ENCODE results near the gene OR2B6.

The OR2B6 gene

GRCh38 chr6:28000351-28001045, 43.5 kb downstream of the OR2B6 start:
- H3K36me3 ChIP-seq (ENCODE audit: control insufficient read depth, insufficient read depth, low read length, severe bottlenecking), result no peaks in the 10 kb centered on the region
- H3K4me3 ChIP-seq (ENCODE audit: low read length), result no peak overlapping the region
- no peaks in the 10 kb centered on the region for H3K9me3 ChIP-seq (ENCODE audit: control insufficient read depth, low read length)
- H3K9ac ChIP-seq (ENCODE audit: low read length), result no peak overlapping the region
- no peak for DNase-seq (ENCODE audit: low read depth)
- H3K27me3 ChIP-seq (replicated peaks; ENCODE audit: control insufficient read depth, insufficient read depth, low read length), result no peaks in the 10 kb centered on the region
- H3K4me1 ChIP-seq (ENCODE audit: control insufficient read depth, insufficient read depth, low read length), result no peaks in the 10 kb centered on the region

GRCh38 chr6:28001351-28001750, 44.3 kb downstream of the OR2B6 start:
- Histone ChIP-seq H3K4me1 (ENCODE audit: control insufficient read depth, insufficient read depth, low read length) (no peaks in the 10 kb centered on the region), H3K9me3 (ENCODE audit: control insufficient read depth, low read length) (no peaks in the 10 kb centered on the region), H3K27me3 (replicated peaks; ENCODE audit: control insufficient read depth, insufficient read depth, low read length) (no peaks in the 10 kb centered on the region), H3K36me3 (ENCODE audit: control insufficient read depth, insufficient read depth, low read length, severe bottlenecking) (no peaks in the 10 kb centered on the region), H3K4me3 (ENCODE audit: low read length) (no peak overlapping the region), H3K9ac (ENCODE audit: low read length) (no peak overlapping the region)
- DNase-seq (ENCODE audit: low read depth), result no peak

GRCh38 chr6:28001751-28002150, 44.7 kb downstream of the OR2B6 start:
- H3K27me3 ChIP-seq (replicated peaks; ENCODE audit: control insufficient read depth, insufficient read depth, low read length), result no peaks in the 10 kb centered on the region
- H3K4me1 ChIP-seq (ENCODE audit: control insufficient read depth, insufficient read depth, low read length), result no peaks in the 10 kb centered on the region
- no peaks in the 10 kb centered on the region for H3K9me3 ChIP-seq (ENCODE audit: control insufficient read depth, low read length)
- no peaks in the 10 kb centered on the region for H3K36me3 ChIP-seq (ENCODE audit: control insufficient read depth, insufficient read depth, low read length, severe bottlenecking)
- DNase-seq (ENCODE audit: low read depth), result no peak
- no peak overlapping the region for H3K4me3 ChIP-seq (ENCODE audit: low read length)
- no peak overlapping the region for H3K9ac ChIP-seq (ENCODE audit: low read length)

- Histone ChIP-seq H3K36me3 (ENCODE audit: control insufficient read depth, insufficient read depth, low read length, severe bottlenecking) (no peaks in the 10 kb centered on the region), H3K9me3 (ENCODE audit: control insufficient read depth, low read length) (no peaks in the 10 kb centered on the region), H3K9ac (ENCODE audit: low read length) (no peak overlapping the region), H3K4me1 (ENCODE audit: control insufficient read depth, insufficient read depth, low read length) (no peaks in the 10 kb centered on the region), H3K27me3 (replicated peaks; ENCODE audit: control insufficient read depth, insufficient read depth, low read length) (no peaks in the 10 kb centered on the region), H3K4me3 (ENCODE audit: low read length) (no peak overlapping the region)
- no peak for DNase-seq (ENCODE audit: low read depth)
These were observed 45.1 kb downstream of the OR2B6 start for GRCh38 chr6:28002161-28002560.

- Histone ChIP-seq H3K27me3 (replicated peaks; ENCODE audit: control insufficient read depth, insufficient read depth, low read length) (no peaks in the 10 kb centered on the region), H3K4me1 (ENCODE audit: control insufficient read depth, insufficient read depth, low read length) (no peaks in the 10 kb centered on the region), H3K4me3 (ENCODE audit: low read length) (no peak overlapping the region), H3K36me3 (ENCODE audit: control insufficient read depth, insufficient read depth, low read length, severe bottlenecking) (no peaks in the 10 kb centered on the region), H3K9me3 (ENCODE audit: control insufficient read depth, low read length) (no peaks in the 10 kb centered on the region), H3K9ac (ENCODE audit: low read length) (no peak overlapping the region)
- DNase-seq (ENCODE audit: low read depth), result no peak
These were observed 46.0 kb downstream of the OR2B6 start for GRCh38 chr6:28003059-28003458.

GRCh38 chr6:28003661-28004060, 46.6 kb downstream of the OR2B6 start:
- H3K36me3 ChIP-seq (ENCODE audit: control insufficient read depth, insufficient read depth, low read length, severe bottlenecking), result no peaks in the 10 kb centered on the region
- H3K4me3 ChIP-seq (ENCODE audit: low read length), result no peak overlapping the region
- no peak overlapping the region for H3K9ac ChIP-seq (ENCODE audit: low read length)
- no peaks in the 10 kb centered on the region for H3K27me3 ChIP-seq (replicated peaks; ENCODE audit: control insufficient read depth, insufficient read depth, low read length)
- H3K4me1 ChIP-seq (ENCODE audit: control insufficient read depth, insufficient read depth, low read length), result no peaks in the 10 kb centered on the region
- H3K9me3 ChIP-seq (ENCODE audit: control insufficient read depth, low read length), result no peaks in the 10 kb centered on the region
- DNase-seq (ENCODE audit: low read depth), result no peak

- no peak overlapping the region for H3K9ac ChIP-seq (ENCODE audit: low read length)
- DNase-seq (ENCODE audit: low read depth), result no peak
These were observed 47.5 kb downstream of the OR2B6 start for GRCh38 chr6:28004350-28005151.

GRCh38 chr6:28005152-28005890, 48.3 kb downstream of the OR2B6 start:
- Histone ChIP-seq H3K36me3 (ENCODE audit: control insufficient read depth, insufficient read depth, low read length, severe bottlenecking) (no peaks in the 10 kb centered on the region), H3K4me3 (ENCODE audit: low read length) (no peak overlapping the region), H3K4me1 (ENCODE audit: control insufficient read depth, insufficient read depth, low read length) (no peaks in the 10 kb centered on the region), H3K27me3 (replicated peaks; ENCODE audit: control insufficient read depth, insufficient read depth, low read length) (no peaks in the 10 kb centered on the region), H3K9ac (ENCODE audit: low read length) (no peak overlapping the region), H3K9me3 (ENCODE audit: control insufficient read depth, low read length) (no peaks in the 10 kb centered on the region)
- no peak for DNase-seq (ENCODE audit: low read depth)

More at GRCh38 chr6:28004350-28005151, 47.5 kb downstream of the OR2B6 start:
- Histone ChIP-seq H3K36me3 (ENCODE audit: control insufficient read depth, insufficient read depth, low read length, severe bottlenecking) (no peaks in the 10 kb centered on the region), H3K9me3 (ENCODE audit: control insufficient read depth, low read length) (no peaks in the 10 kb centered on the region), H3K27me3 (replicated peaks; ENCODE audit: control insufficient read depth, insufficient read depth, low read length) (no peaks in the 10 kb centered on the region), H3K4me1 (ENCODE audit: control insufficient read depth, insufficient read depth, low read length) (no peaks in the 10 kb centered on the region), H3K4me3 (ENCODE audit: low read length) (no peak overlapping the region)

- Histone ChIP-seq H3K27me3 (replicated peaks; ENCODE audit: control insufficient read depth, insufficient read depth, low read length) (no peaks in the 10 kb centered on the region), H3K36me3 (ENCODE audit: control insufficient read depth, insufficient read depth, low read length, severe bottlenecking) (no peaks in the 10 kb centered on the region), H3K9me3 (ENCODE audit: control insufficient read depth, low read length) (no peaks in the 10 kb centered on the region), H3K4me3 (ENCODE audit: low read length) (no peak overlapping the region), H3K4me1 (ENCODE audit: control insufficient read depth, insufficient read depth, low read length) (no peaks in the 10 kb centered on the region), H3K9ac (ENCODE audit: low read length) (no peak overlapping the region)
- no peak for DNase-seq (ENCODE audit: low read depth)
These were observed 48.9 kb downstream of the OR2B6 start for GRCh38 chr6:28005975-28006374.
